Measurements from ENCODE around the gene MAPKBP1.

Gene MAPKBP1

DNA sequence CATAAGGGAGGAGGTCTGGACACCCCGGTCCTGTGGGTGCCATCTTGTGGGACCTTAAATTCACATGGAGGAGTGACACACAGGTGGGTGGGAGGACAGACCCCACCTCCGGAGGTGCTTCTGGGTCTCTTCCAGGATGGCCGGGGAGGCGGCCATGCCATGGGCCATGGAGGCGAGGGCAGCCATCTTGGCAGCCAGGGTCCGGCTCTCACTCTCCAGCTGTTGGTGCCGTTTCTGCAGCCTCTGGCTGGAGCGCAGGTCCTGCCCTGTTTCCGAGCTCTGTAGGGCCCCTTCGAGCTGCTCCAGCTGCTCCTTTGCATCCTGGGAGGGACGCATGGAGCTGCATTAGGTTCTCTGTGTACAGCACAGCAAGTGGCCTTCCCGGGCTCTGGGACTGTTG lies 100.5 kb downstream of the MAPKBP1 start:
- DNase-seq: no peak

DNA sequence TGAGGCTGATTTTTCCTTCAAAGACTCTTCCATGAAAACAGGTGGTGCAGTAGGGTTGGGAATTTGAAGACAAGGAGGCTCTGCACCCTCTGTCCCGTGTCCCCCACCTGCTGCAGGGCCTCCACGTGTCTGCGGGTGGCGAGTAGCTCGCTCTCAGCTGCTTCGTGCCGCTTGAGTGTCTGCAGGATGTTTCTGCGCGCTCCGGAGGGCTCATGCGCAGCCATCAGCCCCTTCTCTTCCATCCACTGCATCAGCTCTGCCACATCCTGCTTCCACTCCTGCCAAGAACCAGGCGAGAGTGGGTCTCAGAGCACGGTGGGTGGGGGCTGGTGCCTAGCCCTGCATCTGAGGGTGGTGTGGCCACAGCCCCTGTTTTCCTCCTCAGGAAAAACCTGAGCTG lies 101.7 kb downstream of the MAPKBP1 start:
- no peak for DNase-seq

DNA sequence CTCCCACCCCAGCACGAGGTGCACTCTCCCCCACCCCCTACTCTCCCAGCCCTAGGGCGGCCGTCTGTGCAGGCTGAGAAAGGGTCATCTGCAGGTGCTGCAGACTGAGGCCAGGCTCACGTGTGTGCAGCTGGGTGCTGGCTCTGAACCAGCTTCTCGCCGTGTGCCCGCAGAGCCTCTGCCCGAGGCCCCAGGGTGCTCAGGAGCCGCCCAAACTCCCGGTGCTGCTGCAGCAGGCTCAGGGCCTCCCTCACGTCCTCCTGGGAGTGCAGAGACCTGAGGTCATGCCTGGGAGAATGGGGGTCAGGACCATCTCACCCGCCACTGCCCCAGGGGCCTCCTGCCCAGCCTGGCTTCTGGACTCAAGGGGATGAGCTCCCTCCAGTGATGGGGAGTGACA lies 102.4 kb downstream of the MAPKBP1 start:
- peak; percentile 72 for DNase-seq

Measured in NCI-H1105 treated with DMSO at 0.1 percent for 48 hours (cell line).